Peyer's patch (tissue), 4 donors: ENCODE data around the gene GCN1. TPM values are rescaled to one million over a fixed set of nuclear protein-coding genes. Genes with fewer than 3 reads are reported as not detected.

ENCODE experiments used
- DNase-seq, 3 donors: peaks; one replicate each; pipeline ENCODE4 v3.0.0-alpha.2; 2017 to 2019
- H3K27ac ChIP-seq, 4 donors: fragments of 200-600 bp; sonication (generic); one replicate each; pipeline ENCODE4 v1.5.1; 2016 to 2019
- H3K27me3 ChIP-seq, 2 donors: fragments of 200-600 bp; sonication (generic); one replicate each; pipeline ENCODE4 v1.5.1; 2019
- H3K36me3 ChIP-seq, 3 donors: fragments of 200-600 bp; sonication (generic); one replicate each; pipeline ENCODE4 v1.5.1; 2016 to 2019
- H3K4me1 ChIP-seq, 4 donors: fragments of 200-600 bp; sonication (generic); one replicate each; pipeline ENCODE4 v1.5.1; 2016 to 2019
- H3K4me3 ChIP-seq, 4 donors: fragments of 200-600 bp; sonication (generic); 1 replicate in 3 of 4; 2 replicates in 1 of 4; pipeline ENCODE4 v1.5.1; 2016 to 2019; ENCODE audit warnings: mild to moderate bottlenecking in 1 of 4
- H3K9me3 ChIP-seq, 4 donors: fragments of 200-600 bp; sonication (generic); one replicate each; pipeline ENCODE4 v1.5.1; 2016 to 2019; ENCODE audit warnings: mild to moderate bottlenecking in 1 of 4
- CTCF ChIP-seq, 6 experiments: fragments of 450-650 bp in 4 of 6; fragments of 200-600 bp in 2 of 6; sonication (generic) in 1 of 6; IDR thresholded peaks; one replicate each; pipeline ENCODE4 v1.5.1; 2017 to 2019; ENCODE audit warnings: antibody characterized with exemption in 6 of 6, mild to moderate bottlenecking in 3 of 6, moderate library complexity in 1 of 6
- POLR2A ChIP-seq, 2 donors: fragments of 450-650 bp; IDR thresholded peaks; one replicate each; pipeline ENCODE4 v1.5.1; 2017; ENCODE audit warnings: antibody characterized with exemption in 2 of 2, mild to moderate bottlenecking in 2 of 2, moderate library complexity in 2 of 2
- total RNA-seq, 4 donors: library from RNA; depleted of rRNA; stranded (reverse); fragments of >200 nt; gene quantifications; one replicate each; pipeline ENCODE4 v1.1.0, GENCODE V29; 2016

The GCN1 gene
- total RNA-seq, 4 donors from 2014 or later, result 64.1 to 171 (median 126) TPM

DNA sequence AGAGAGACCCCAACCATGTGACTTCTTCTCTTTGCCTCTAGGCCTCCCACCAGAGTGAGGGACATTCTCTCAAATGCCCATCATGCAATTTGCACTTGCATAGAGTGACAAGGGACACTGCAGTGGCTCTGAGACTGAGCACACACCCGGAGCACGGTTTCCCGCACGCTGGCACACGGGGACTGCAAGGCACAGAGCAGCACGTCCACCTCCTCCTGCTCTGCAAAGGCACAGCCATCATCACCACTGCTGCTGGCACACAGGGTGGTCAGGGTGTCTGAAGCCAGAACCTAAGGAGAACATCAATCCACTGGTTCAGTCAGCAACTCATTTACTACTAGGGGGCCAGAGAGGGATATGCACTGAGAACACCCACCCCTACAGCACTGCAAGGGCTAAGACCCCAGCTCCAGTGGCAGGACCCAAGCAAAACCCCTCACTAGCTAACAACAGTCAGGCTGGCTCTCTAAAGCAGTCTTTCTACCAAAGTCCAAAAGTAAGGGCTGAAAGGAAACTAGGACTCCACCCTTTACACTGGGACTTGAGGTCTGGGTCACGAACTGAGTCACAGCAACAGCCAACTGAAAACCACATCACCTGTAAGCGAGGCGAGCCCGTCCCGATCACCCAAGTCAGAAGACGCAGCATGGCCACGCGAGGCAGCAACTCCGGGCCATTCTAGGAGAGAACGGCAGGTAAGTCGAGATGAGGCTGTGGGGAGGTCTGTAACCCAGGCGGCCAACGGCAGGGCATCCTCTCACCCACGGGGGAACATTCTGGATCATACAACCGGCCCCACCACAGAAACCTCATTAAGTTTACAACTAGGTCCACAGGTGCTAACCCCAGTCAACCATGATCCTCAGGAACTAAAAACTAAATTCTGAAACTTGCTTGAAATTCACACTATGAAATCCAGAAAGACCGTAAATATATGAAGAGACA is 37.9 kb downstream of the GCN1 start:
- no peak for DNase-seq
- no peak overlapping the region for H3K4me3 ChIP-seq
- no peak overlapping the region for H3K27ac ChIP-seq
- TF ChIP-seq POLR2A (IDR thresholded peaks at IDR 0.05), result no peak
- no peak for TF ChIP-seq CTCF (IDR thresholded peaks at IDR 0.05)
- peaks cover 0 to 96% (median 2%) of the 10 kb centered on the region in 3 donors for H3K36me3 ChIP-seq
- H3K4me1 ChIP-seq, result no peaks in the 10 kb centered on the region
- H3K9me3 ChIP-seq, result no peaks in the 10 kb centered on the region
- no peaks in the 10 kb centered on the region for H3K27me3 ChIP-seq

DNA sequence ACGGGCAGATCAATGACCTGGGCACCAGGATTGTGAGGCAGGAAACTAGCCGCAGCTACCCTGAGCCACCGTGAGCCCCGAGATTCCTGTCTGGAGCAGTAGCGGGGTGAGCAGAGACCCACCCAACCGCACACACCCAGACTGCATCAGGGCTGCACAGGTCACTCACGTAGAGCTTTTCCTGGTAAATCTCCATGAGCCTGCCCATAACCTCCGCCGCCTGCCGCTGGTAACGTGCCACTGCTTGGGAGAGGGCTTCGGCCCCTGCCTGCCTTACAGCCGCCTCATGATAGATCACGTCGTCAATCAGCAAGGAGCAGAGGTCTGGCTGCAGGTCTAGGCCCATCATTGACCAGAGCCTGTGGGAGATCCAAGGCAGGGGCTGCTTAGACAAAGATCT is 39.4 kb downstream of the GCN1 start:
- Histone ChIP-seq H3K4me3 (no peak overlapping the region), H3K36me3 (peaks cover 0 to 96% (median 2%) of the 10 kb centered on the region in 3 donors), H3K9me3 (no peaks in the 10 kb centered on the region), H3K4me1 (no peaks in the 10 kb centered on the region), H3K27ac (no peak overlapping the region), H3K27me3 (no peaks in the 10 kb centered on the region)
- TF ChIP-seq POLR2A (IDR thresholded peaks at IDR 0.05), result no peak
- no peak for TF ChIP-seq CTCF (IDR thresholded peaks at IDR 0.05)
- DNase-seq, result no peak

DNA sequence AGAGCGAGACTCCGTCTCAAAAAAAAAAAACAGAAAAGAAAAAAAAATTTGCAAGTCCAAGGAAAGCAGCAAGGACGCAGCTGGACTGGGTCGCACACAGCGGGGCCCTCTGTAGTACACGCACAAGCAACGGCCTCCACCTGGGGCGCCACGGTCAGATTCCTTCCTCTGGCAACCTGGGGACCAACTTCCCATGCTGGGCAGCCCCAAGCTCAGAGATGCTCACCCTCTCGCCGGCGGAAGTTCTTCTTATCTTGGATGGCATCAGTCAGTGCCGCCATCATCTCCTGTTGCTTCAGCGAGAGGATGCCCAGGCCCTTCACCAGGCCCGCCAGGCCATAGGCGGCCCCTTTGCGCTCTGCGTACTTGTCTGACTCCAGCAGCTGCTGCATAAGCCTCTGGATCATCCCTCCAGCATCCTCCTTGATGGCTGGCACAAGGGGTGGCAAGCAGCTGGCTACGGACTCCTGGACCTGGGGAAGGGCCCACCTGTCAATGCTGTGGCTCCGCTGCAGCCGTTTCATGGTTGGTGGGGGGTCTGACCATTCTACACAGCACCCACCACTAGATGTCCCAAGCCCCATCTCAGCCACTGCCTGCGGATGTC is 43.5 kb downstream of the GCN1 start:
- Histone ChIP-seq H3K4me3 (no peak overlapping the region), H3K4me1 (no peaks in the 10 kb centered on the region), H3K27ac (no peak overlapping the region), H3K9me3 (no peaks in the 10 kb centered on the region), H3K27me3 (no peaks in the 10 kb centered on the region), H3K36me3 (peaks cover 0 to 96% (median 0%) of the 10 kb centered on the region in 3 donors)
- no peak for DNase-seq
- no peak for TF ChIP-seq CTCF (IDR thresholded peaks at IDR 0.05)

- Histone ChIP-seq H3K36me3 (peaks cover 0 to 96% (median 0%) of the 10 kb centered on the region in 3 donors), H3K27ac (no peak overlapping the region), H3K9me3 (no peaks in the 10 kb centered on the region), H3K27me3 (no peaks in the 10 kb centered on the region), H3K4me1 (no peaks in the 10 kb centered on the region), H3K4me3 (no peak overlapping the region)
- no peak for DNase-seq
- TF ChIP-seq POLR2A (IDR thresholded peaks at IDR 0.05) (no peak), CTCF (IDR thresholded peaks at IDR 0.05) (no peak)
Measured at GRCh38 chr12:120148011-120148410, 46.5 kb downstream of the GCN1 start.

DNA sequence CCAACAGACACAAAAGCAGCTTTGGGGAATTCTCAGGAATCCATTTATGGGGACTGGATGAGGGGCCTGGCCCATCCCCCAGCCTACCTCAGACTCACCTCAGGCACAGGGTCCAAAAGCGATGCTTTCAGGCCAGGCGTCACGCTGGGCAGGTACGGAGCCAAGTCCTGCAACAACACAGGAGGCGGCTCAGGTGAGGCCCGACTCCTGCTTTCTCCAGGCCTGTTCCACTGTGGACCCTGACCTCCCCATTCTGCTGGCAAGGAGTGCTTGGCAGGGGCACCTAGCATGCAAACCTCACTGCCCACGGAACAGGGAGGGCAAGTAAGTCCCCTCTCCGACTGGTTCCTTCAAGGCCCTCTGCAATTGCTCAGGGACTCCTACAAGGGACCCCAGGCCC is 49.4 kb downstream of the GCN1 start:
- H3K4me3 ChIP-seq, result no peak overlapping the region
- no peak for TF ChIP-seq CTCF (IDR thresholded peaks at IDR 0.05)
- no peak for TF ChIP-seq POLR2A (IDR thresholded peaks at IDR 0.05)

More for the DNA sequence above, 49.4 kb downstream of the GCN1 start:
- Histone ChIP-seq H3K9me3 (no peaks in the 10 kb centered on the region), H3K36me3 (peaks cover 0 to 100% (median 0%) of the 10 kb centered on the region in 3 donors), H3K27ac (no peak overlapping the region), H3K4me1 (no peaks in the 10 kb centered on the region), H3K27me3 (no peaks in the 10 kb centered on the region)
- DNase-seq, result no peak
